Subcutaneous adipose tissue (tissue), 4 donors: ENCODE results near the gene GLYAT. TPM values are rescaled to one million over a fixed set of nuclear protein-coding genes. Genes with fewer than 3 reads are reported as not detected.

Experiments
- total RNA-seq, 4 donors: library from RNA; depleted of rRNA; stranded (reverse); fragments of >200 nt; gene quantifications; one replicate each; pipeline ENCODE4 v1.1.0, GENCODE V29; 2016
- TF ChIP-seq, protein P1 (sequence below): fragments of 450-650 bp; IDR thresholded peaks from one replicate; pipeline ENCODE4 v1.5.1; 2016; ENCODE audit warnings: low read depth, mild to moderate bottlenecking, control low read depth, antibody characterized with exemption, moderate library complexity

Gene GLYAT
- total RNA-seq, 4 donors from 2014 or later = 2.4 to 11.7 (median 6.2) TPM

DNA sequence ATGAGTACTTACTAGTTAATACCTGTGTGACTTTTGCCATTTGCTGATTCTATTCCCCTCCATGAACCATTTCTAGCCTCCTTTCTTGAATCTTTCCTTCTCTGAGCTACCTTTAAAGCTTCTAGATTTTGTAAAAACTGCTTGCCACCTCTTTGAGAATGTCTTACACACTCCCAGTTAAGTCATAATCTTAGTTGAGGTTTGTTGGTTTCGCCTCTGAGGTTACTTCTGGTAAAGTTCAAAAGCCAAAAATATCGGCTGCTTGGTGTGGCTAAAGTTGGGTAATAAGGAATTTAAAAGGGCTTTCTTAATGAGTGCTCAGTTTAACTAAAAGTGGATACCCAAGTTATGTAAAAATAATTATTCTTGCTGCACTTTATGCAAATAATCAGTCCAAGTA is 10.4 kb upstream of the GLYAT start:
- TF ChIP-seq, protein P1, sequence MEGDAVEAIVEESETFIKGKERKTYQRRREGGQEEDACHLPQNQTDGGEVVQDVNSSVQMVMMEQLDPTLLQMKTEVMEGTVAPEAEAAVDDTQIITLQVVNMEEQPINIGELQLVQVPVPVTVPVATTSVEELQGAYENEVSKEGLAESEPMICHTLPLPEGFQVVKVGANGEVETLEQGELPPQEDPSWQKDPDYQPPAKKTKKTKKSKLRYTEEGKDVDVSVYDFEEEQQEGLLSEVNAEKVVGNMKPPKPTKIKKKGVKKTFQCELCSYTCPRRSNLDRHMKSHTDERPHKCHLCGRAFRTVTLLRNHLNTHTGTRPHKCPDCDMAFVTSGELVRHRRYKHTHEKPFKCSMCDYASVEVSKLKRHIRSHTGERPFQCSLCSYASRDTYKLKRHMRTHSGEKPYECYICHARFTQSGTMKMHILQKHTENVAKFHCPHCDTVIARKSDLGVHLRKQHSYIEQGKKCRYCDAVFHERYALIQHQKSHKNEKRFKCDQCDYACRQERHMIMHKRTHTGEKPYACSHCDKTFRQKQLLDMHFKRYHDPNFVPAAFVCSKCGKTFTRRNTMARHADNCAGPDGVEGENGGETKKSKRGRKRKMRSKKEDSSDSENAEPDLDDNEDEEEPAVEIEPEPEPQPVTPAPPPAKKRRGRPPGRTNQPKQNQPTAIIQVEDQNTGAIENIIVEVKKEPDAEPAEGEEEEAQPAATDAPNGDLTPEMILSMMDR = no peak

DNA sequence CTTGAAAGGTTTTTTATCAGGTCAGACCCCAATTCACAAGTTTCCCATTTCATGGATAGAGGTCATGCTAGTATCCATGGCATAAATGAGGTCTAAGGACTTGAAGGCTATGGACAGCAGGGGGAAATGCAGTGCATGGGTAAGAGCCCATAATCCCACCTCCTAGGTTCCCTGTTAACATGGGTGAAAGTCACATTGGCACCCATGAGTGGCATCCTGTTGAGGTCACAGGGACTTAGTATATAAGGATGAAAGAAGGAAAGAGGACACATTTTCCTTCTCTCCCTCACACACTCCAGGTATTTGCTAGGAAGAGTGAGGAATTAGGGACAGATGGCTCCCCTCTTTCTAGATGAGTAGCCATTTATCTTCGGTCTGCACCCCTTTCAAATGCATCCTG is 9.4 kb upstream of the GLYAT start:
- TF ChIP-seq, protein P1 = no peak

DNA sequence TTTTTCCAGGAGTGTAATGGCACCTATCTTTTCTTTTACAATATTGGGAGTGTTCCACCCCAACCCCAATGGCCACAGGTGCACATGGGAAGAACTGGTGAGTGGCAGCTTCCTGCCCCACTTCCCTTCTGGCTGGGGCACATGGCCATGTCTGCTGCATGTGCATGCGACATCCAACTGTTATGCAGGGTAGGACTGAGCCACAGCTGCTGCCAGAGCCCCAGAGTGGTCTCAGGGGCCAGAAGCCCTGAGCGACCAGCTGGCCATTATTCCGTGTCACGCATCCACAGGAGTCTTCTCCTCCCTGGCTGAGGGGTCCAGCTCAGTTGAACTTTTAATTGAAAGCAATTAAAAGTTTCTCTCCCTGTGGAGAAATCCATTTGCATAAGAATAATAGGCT is 8.7 kb upstream of the GLYAT start:
- TF ChIP-seq, protein P1 = no peak

DNA sequence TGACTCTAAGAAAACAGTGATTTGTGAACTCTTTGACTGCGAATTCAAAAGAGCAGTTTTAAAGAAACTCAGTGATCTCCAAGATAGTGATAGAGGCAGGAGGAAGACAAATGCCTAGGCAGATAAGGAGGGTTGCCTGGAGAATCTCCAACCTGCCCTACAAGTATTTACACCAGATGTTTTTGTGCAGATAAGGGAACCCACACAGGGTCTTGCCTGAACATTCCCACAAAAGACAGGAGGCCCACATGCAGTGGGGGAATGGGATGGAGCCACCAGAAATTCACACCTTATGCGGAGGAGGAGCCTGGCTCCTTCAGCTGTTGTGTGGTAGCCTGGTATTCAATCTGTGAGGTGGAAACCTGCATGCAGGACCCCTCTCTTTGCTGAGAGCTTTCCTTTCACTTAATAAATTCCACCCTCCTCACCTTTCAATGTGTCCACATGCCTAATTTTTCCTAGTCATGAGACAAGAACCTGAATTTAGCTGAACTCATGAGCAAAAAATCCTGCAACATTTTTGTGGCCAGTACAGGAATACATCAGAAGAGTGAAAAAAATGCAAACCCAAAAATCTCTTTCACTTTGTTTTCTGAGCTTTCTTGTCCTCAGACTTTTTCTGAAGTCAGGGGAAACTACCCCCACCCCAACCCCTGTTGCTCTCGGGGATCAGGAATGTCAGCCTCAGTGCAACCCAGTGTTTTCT is 8.1 kb upstream of the GLYAT start:
- TF ChIP-seq, protein P1 = no peak

DNA sequence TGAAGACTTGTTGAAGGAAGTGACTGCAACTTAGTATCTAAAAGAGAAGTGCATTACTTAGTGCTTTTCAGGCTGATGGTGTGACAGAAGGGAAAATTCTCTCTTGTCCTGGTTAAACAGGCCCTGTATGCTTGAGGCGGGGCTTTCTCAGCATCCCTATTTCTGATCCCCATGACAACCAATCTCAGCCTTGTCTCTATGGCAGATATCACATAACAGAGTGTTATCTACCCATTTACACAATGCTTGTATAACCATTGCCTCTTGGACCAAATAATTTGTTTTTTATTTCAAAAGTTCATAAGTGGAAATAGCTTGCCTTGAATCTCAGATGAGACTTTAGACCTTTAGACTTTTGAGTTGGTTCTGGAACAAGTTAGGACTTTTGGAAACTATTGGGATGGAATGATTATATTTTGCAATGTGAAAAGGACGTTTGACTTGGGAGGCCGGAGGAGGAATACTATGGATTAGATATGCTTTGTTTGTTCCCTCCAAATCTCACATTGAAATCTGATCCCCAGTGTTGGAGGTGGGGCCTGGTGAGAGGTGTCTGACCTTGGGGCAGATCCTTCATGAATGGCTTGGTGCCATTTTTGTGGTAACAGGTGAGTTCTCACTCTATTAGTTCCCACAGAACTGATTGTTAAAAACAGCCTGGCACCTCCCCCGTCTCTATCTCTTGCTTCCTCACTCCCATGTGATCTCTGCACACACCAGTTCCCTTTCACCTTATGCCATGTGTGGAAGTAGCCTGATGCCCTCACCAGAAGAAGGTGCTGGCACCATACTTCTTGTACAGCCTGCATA is 3.1 kb upstream of the GLYAT start:
- TF ChIP-seq, protein P1 = no peak

DNA sequence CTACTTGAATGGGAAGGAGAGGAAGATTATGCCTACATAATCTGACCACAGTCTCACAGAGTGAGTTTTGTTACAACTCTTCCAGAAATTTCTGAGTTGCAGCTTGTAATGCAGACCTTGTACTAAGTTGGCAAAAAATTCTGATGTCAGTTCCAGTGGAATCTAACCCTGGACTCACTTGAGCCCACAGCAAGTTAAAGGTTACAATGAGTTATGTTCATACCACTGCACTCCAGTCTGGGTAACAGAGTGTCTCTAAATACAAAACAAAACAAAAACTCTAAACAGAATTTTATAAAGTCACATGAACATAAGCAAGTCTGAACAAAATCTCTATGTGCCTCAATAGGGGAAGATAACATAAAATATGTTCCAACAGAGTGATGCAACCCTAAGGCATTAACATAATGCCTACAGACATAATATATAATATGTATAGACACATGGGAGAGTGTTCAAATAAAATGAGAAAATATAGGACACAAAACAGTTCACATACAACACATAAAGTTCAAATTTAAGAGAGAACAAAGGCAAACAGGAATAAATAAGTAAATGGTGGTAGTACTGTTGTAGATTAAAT is 1.1 kb downstream of the GLYAT start:
- TF ChIP-seq, protein P1 = no peak

DNA sequence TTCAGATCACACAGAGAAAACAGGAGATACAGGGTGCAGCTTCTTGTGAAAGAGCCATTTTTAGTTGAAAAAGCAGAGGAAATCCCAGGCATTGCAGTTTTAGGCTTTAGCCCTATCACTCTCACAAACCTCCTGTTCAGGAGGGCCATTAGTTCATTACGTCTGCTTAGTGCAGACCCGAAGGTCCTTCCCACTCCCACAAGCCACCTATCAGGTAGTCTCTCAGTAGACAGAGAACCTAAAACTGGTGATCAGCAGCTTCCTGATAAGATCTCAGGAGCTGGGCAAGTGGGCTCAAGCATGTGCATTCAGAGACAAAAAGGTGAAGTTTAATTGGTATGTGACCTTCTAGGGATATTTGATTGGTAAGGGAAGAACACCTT is 4.3 kb downstream of the GLYAT start:
- TF ChIP-seq, protein P1 = no peak
